ENCODE measurements around the gene SLC16A5. TPM values are rescaled to one million over a fixed set of nuclear protein-coding genes. Genes with fewer than 3 reads are reported as not detected.

SLC16A5 gene
- total and polyA plus RNA-seq, 10 of the 15 experiments (the other 5 are each of a cell fraction or from before 2014, with no cell fraction given) = 0.03 to 3.1 (median 0.96) TPM

- ChIA-PET SMC1A (ENCODE audit: uncharacterized antibody, unreplicated experiment) (interaction anchor here (0.6 to 2.3 kb wide), 8 partner anchors 10 to 334 kb away, joined by 3 to 13 read pairs (median 3); partner anchors contain the start of gene SLC16A5), CTCF (interaction anchor here (0.8 to 7.6 kb wide), 8 partner anchors 9 to 123 kb away, joined by 3 to 54 read pairs (median 4); partner anchors contain the start of gene NT5C), POLR2A (interaction anchor here (0.6 to 3.9 kb wide), 8 partner anchors 10 to 102 kb away, joined by 3 to 15 read pairs (median 4); partner anchors contain the start of genes ARMC7, JPT1 and SLC16A5), RAD21 (ENCODE audit: unreplicated experiment) (interaction anchor here (0.7 to 2.2 kb wide), 15 partner anchors 9 to 219 kb away, joined by 3 to 13 read pairs (median 4); partner anchors contain the start of genes ARMC7, GGA3, NT5C and SLC16A5)
- H2AFZ ChIP-seq (ENCODE audit: control insufficient read depth, low read depth, low read length) = peak overlapping the region; percentile 82
- peak overlapping the region; percentile 91 for H3K4me2 ChIP-seq (ENCODE audit: control insufficient read depth, insufficient read depth)
- no peaks in the 10 kb centered on the region for H3K9me3 ChIP-seq (replicated peaks; ENCODE audit: control insufficient read depth, insufficient read depth, low read length)
- no peaks in the 10 kb centered on the region for H3K79me2 ChIP-seq (ENCODE audit: control insufficient read depth, insufficient read depth, low read length)
- H3K27me3 ChIP-seq (replicated peaks in 1 of 2; ENCODE audit: control insufficient read depth in 2 of 2, insufficient read depth in 2 of 2, low read length in 1 of 2) = no peaks in the 10 kb centered on the region
- ATAC-seq (peak; percentile 72), FAIRE-seq (no peak), DNase-seq (ENCODE audit: low read depth, low spot score) (peak; percentile 40)
- in situ Hi-C loops (cut with MboI) = no loop called here
- intact Hi-C loops (cut with micrococcal nuclease; ENCODE audit: unreplicated experiment) = no loop called here
- BruUV-seq (replicated peaks) = no TSS peak
- no peaks in the 10 kb centered on the region for H4K20me1 ChIP-seq (ENCODE audit: control insufficient read depth, insufficient read depth)
- H3K4me1 ChIP-seq (ENCODE audit: control insufficient read depth, insufficient read depth, low read length) = peaks cover 30% of the 10 kb centered on the region
- peak overlapping the region; percentile 64 for H3K27ac ChIP-seq (ENCODE audit: control insufficient read depth, insufficient read depth)
- peak overlapping the region; percentile 79 for H3K9ac ChIP-seq (ENCODE audit: control insufficient read depth, insufficient read depth, low read length)
- 29% methylated on average over 17 of the region's 17 CpGs for WGBS (ENCODE audit: insufficient coverage, insufficient replicate concordance, low lambda C conversion rate, missing lambda C conversion rate)
- H3K36me3 ChIP-seq (ENCODE audit: control insufficient read depth in 2 of 2, insufficient read depth in 2 of 2, low read length in 1 of 2) = no peaks in the 10 kb centered on the region
- H3K4me3 ChIP-seq = peak overlapping the region; percentile 7; the same call in 1 of the 2 replicates
- no peak for TF ChIP-seq CREB1 (IDR thresholded peaks at IDR 0.05; ENCODE audit: low read depth)
- peak; percentile 81 for TF ChIP-seq ZNF384 (IDR thresholded peaks at IDR 0.05; ENCODE audit: borderline replicate concordance, low read depth, low read length)
- no peak for TF ChIP-seq KAT2A (conservative IDR thresholded peaks at IDR 0.05; ENCODE audit: control insufficient read depth, low read depth, low read length)
- no peak for TF ChIP-seq ZZZ3 (IDR thresholded peaks at IDR 0.05; ENCODE audit: control insufficient read depth, insufficient read length, low read depth)
- TF ChIP-seq ATF7 (IDR thresholded peaks at IDR 0.05; ENCODE audit: low read depth) = 0 out of 2 replicates have a peak, but pooled peaks have one; percentile 24
- TF ChIP-seq TCF7 (IDR thresholded peaks at IDR 0.05; ENCODE audit: borderline replicate concordance) = no peak
- no peak for TF ChIP-seq NFYB (IDR thresholded peaks at IDR 0.05; ENCODE audit: insufficient read depth, low read depth, low read length)
- TF ChIP-seq ZSCAN29 (IDR thresholded peaks at IDR 0.05) = no peak
- no peak for TF ChIP-seq ZBTB11 (CRISPR knock-in tag; IDR thresholded peaks at IDR 0.05)
- no peak for TF ChIP-seq ESRRA (IDR thresholded peaks at IDR 0.05; ENCODE audit: low read length)
- no peak for TF ChIP-seq CHD4 (IDR thresholded peaks at IDR 0.05)
- no peak for TF ChIP-seq NFYA (IDR thresholded peaks at IDR 0.05; ENCODE audit: borderline replicate concordance, low read depth, low read length)
- TF ChIP-seq POLR2AphosphoS2 (IDR thresholded peaks at IDR 0.05; ENCODE audit: low read depth, low read length) = no peak
- no peak for TF ChIP-seq POU2F2 (IDR thresholded peaks at IDR 0.05; ENCODE audit: borderline replicate concordance, low read depth, low read length)
- no peak for TF ChIP-seq NFXL1 (IDR thresholded peaks at IDR 0.05; ENCODE audit: borderline replicate concordance)
- TF ChIP-seq CHD2 (IDR thresholded peaks at IDR 0.05; ENCODE audit: borderline replicate concordance, low read depth, low read length) = 0 out of 2 replicates have a peak, but pooled peaks have one; percentile 20
- no peak for TF ChIP-seq CREM (IDR thresholded peaks at IDR 0.05; ENCODE audit: low read depth)
- TF ChIP-seq SUPT20H (IDR thresholded peaks at IDR 0.05; ENCODE audit: borderline replicate concordance, control insufficient read depth, low read depth, low read length) = no peak
- no peak for TF ChIP-seq KDM1A (IDR thresholded peaks at IDR 0.05; ENCODE audit: borderline replicate concordance)
- TF ChIP-seq ZNF207 (IDR thresholded peaks at IDR 0.05; ENCODE audit: borderline replicate concordance) = no peak; the same call in 1 of the 2 replicates
- no peak for TF ChIP-seq NRF1 (conservative IDR thresholded peaks at IDR 0.05; ENCODE audit: low read depth, low read length)
These were observed 9.3 kb upstream of the SLC16A5 start for GRCh38 chr17:75078284-75079022.
